Breast epithelium (tissue), 4 donors: ENCODE results near the gene GLIPR2. TPM values are rescaled to one million over a fixed set of nuclear protein-coding genes. Genes with fewer than 3 reads are reported as not detected.
A peak's percentile ranks its signal among the peaks of the same experiment; 100 is the strongest.

Experiments used
- DNase-seq, 2 donors: peaks; one replicate each; pipeline ENCODE4 v3.0.0-alpha.2; 2019; ENCODE audit warnings: low spot score in 2 of 2
- H3K27ac ChIP-seq, 2 donors: fragments of 200-600 bp; sonication (generic) in 1 of 2; one replicate each; pipeline ENCODE4 v1.5.1; 2016 to 2019; ENCODE audit warnings: mild to moderate bottlenecking in 1 of 2
- H3K27me3 ChIP-seq, 2 donors: fragments of 200-600 bp; sonication (generic) in 1 of 2; one replicate each; pipeline versions ENCODE4 v1.5.1 to v1.6.0; 2017 to 2019; ENCODE audit warnings: control low read depth in 1 of 2, mild to moderate bottlenecking in 1 of 2
- H3K36me3 ChIP-seq: fragments of 200-600 bp; one replicate; pipeline ENCODE4 v1.5.1; 2019
- H3K4me1 ChIP-seq, 2 donors: fragments of 200-600 bp; sonication (generic); one replicate each; pipeline ENCODE4 v1.5.1; 2016 to 2019; ENCODE audit warnings: control low read depth in 1 of 2
- H3K4me3 ChIP-seq, 3 donors: fragments of 200-600 bp; sonication (generic); 1 replicate in 2 of 3; 2 replicates in 1 of 3; pipeline ENCODE4 v1.5.1; 2016 to 2019; ENCODE audit warnings: mild to moderate bottlenecking in 3 of 3, moderate library complexity in 2 of 3
- H3K9me3 ChIP-seq, 2 donors: fragments of 200-600 bp; sonication (generic) in 1 of 2; one replicate each; pipeline ENCODE4 v1.5.1; 2016 to 2019; ENCODE audit warnings: control low read depth in 1 of 2
- POLR2A ChIP-seq: fragments of 450-650 bp; IDR thresholded peaks from one replicate; pipeline ENCODE4 v1.6.1; 2016; ENCODE audit warnings: antibody characterized with exemption, mild to moderate bottlenecking, moderate library complexity
- POLR2AphosphoS5 ChIP-seq, 3 donors: sonication (generic); formaldehyde crosslinking; IDR thresholded peaks; one replicate each; pipeline ENCODE4 v1.6.1; 2017; ENCODE audit warnings: antibody characterized with exemption in 3 of 3
- intact Hi-C: fragments of 100-400 bp; cut with DNase I; formaldehyde crosslinking; loops from one replicate; pipeline ENCODE4 v1.15.1; 2023; ENCODE audit warnings: low total_unique reads
- total RNA-seq, 3 donors: library from RNA; depleted of rRNA; stranded (reverse); fragments of >200 nt; gene quantifications; one replicate each; pipeline ENCODE4 v1.1.0, GENCODE V29; 2016
- TF ChIP-seq, protein P1 (sequence below), 3 donors: fragments of 450-650 bp; IDR thresholded peaks; one replicate each; pipeline ENCODE4 v1.5.1; 2016 to 2017; ENCODE audit warnings: antibody characterized with exemption in 3 of 3, mild to moderate bottlenecking in 3 of 3, moderate library complexity in 3 of 3

The GLIPR2 gene
- total RNA-seq, 3 donors from 2014 or later, result 16.5 to 57.4 (median 26.9) TPM

DNA sequence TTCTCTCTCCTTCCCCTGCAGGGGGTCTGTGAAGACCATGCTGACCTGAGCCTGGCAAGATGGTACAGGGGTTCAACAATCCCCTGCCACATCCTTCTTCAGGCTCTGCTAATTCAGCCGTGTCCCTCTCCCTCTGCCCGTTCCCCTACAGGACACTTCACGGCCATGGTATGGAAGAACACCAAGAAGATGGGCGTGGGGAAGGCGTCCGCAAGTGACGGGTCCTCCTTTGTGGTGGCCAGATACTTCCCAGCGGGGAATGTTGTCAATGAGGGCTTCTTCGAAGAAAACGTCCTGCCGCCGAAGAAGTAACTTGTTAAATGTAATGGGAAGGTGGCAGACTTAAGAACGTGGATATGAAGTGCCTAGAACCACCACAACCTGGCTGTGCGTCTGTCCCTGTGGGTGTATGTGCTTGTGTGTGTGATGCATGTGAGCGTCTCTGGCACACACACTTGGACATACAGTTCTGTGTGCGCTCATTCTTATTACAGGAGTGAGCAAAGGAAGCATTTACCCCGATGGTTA lies 25.7 kb downstream of the GLIPR2 start:
- intact Hi-C loops, result loop anchor here (10.0 kb wide), 1 partner anchor 57 kb away; no protein-coding TSS in a partner anchor
- no peak for DNase-seq
- TF ChIP-seq, protein P1, sequence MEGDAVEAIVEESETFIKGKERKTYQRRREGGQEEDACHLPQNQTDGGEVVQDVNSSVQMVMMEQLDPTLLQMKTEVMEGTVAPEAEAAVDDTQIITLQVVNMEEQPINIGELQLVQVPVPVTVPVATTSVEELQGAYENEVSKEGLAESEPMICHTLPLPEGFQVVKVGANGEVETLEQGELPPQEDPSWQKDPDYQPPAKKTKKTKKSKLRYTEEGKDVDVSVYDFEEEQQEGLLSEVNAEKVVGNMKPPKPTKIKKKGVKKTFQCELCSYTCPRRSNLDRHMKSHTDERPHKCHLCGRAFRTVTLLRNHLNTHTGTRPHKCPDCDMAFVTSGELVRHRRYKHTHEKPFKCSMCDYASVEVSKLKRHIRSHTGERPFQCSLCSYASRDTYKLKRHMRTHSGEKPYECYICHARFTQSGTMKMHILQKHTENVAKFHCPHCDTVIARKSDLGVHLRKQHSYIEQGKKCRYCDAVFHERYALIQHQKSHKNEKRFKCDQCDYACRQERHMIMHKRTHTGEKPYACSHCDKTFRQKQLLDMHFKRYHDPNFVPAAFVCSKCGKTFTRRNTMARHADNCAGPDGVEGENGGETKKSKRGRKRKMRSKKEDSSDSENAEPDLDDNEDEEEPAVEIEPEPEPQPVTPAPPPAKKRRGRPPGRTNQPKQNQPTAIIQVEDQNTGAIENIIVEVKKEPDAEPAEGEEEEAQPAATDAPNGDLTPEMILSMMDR (IDR thresholded peaks at IDR 0.05), result no peak
- TF ChIP-seq POLR2A (no peak), POLR2AphosphoS5 (IDR thresholded peaks at IDR 0.05) (no peak)
- no peaks in the 10 kb centered on the region for H3K36me3 ChIP-seq
- no peaks in the 10 kb centered on the region for H3K27me3 ChIP-seq
- no peaks in the 10 kb centered on the region for H3K4me1 ChIP-seq
- no peaks in the 10 kb centered on the region for H3K9me3 ChIP-seq
- no peak overlapping the region for H3K4me3 ChIP-seq
- peak overlapping the region; percentile 57 to 84 for H3K27ac ChIP-seq

DNA sequence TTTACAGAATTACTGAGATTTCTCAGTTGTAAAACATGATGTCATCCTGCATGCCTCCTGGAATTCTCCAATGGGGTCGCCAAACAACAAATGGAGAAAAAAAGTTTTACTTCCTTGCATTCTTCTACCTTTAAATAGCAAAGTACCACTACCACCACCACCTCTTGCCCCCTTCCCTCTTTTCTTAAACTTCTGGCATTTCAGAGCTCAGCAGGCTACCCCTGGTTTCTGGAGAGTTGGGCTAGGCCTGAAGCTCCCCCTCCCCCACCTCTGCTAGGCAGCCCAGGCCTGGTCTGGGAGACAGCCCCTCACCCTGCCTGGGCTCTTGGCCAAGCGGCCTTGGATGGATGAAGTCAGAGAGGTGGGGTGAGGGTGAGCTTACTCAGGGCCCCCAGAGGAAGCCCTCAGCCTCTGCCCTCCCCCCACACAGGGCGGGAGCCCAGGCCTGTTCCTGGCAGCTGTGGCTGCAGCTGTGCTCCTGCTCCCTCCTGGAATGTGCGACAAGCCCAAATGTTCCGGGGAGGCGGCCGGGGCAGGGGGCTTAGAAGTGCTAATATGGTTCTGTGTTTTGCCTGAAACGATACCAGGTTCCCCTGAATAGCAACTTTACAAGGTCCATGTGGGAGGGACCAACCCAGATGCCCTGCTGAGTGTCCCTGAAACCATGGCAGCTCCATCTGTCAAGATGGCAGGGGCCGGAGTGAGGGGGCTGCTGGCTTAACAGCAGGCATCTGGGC lies 26.7 kb downstream of the GLIPR2 start:
- Histone ChIP-seq H3K27me3 (no peaks in the 10 kb centered on the region), H3K36me3 (no peaks in the 10 kb centered on the region), H3K9me3 (no peaks in the 10 kb centered on the region), H3K27ac (peak overlapping the region; percentile 60 to 92), H3K4me3 (peak overlapping the region in 1 of 3 donors; percentile 8), H3K4me1 (no peaks in the 10 kb centered on the region)
- DNase-seq, result no peak
- intact Hi-C loops, result loop anchor here (10.0 kb wide), 1 partner anchor 58 kb away; no protein-coding TSS in a partner anchor
- TF ChIP-seq POLR2A (no peak), POLR2AphosphoS5 (IDR thresholded peaks at IDR 0.05) (no peak)
- TF ChIP-seq, protein P1 (IDR thresholded peaks at IDR 0.05), result no peak

DNA sequence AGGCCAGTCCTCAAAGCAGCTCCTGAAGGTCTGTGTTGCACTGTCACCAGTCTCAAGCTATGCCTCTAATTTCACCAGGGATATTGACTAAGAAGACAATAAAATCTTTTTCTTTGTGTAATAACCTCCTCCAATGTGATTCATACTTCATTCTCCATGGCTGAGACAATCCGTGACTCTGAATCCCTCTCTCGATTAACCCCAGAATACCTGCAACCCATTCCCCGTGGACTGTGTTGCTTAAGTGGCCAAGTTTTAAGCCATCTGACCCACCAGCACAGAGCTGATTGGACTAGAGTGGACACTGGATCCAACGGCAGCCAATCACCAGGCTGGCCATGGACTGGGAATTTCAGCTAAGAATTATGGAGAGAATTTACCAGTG lies 27.2 kb downstream of the GLIPR2 start:
- Histone ChIP-seq H3K36me3 (no peaks in the 10 kb centered on the region), H3K27ac (peak overlapping the region; percentile 60 to 92), H3K4me3 (no peak overlapping the region), H3K27me3 (no peaks in the 10 kb centered on the region), H3K4me1 (no peaks in the 10 kb centered on the region), H3K9me3 (no peaks in the 10 kb centered on the region)
- DNase-seq, result no peak
- intact Hi-C loops, result loop anchor here (10.0 kb wide), 1 partner anchor 59 kb away; no protein-coding TSS in a partner anchor
- no peak for TF ChIP-seq POLR2A
- TF ChIP-seq, protein P1 (IDR thresholded peaks at IDR 0.05), result no peak
- no peak for TF ChIP-seq POLR2AphosphoS5 (IDR thresholded peaks at IDR 0.05)

DNA sequence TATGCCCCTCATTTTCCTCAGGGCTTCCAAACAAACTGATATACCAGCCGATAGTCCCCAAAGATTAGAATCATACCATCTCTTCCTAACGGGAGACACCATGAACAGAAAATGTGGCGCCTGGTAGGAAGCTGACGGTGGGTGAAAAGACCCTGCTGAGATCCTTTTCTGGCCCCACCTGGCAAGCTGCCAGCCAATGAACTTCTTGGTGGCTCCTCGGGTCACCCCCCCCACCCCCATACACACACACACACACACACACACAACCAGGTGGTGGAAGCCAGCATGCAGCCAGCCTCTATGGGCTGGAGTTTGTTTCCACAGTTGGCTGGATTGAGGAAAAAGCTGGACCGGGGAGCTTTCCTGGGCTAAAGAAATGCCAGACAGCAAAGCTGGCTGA lies 27.8 kb downstream of the GLIPR2 start:
- TF ChIP-seq POLR2A (no peak), POLR2AphosphoS5 (IDR thresholded peaks at IDR 0.05) (no peak)
- TF ChIP-seq, protein P1 (IDR thresholded peaks at IDR 0.05), result no peak
- no peak for DNase-seq
- intact Hi-C loops, result loop anchor here (10.0 kb wide), 1 partner anchor 60 kb away; no protein-coding TSS in a partner anchor
- H3K27me3 ChIP-seq, result no peaks in the 10 kb centered on the region
- peak overlapping the region; percentile 60 to 92 for H3K27ac ChIP-seq
- H3K4me1 ChIP-seq, result no peaks in the 10 kb centered on the region
- H3K9me3 ChIP-seq, result no peaks in the 10 kb centered on the region
- no peaks in the 10 kb centered on the region for H3K36me3 ChIP-seq
- H3K4me3 ChIP-seq, result no peak overlapping the region

DNA sequence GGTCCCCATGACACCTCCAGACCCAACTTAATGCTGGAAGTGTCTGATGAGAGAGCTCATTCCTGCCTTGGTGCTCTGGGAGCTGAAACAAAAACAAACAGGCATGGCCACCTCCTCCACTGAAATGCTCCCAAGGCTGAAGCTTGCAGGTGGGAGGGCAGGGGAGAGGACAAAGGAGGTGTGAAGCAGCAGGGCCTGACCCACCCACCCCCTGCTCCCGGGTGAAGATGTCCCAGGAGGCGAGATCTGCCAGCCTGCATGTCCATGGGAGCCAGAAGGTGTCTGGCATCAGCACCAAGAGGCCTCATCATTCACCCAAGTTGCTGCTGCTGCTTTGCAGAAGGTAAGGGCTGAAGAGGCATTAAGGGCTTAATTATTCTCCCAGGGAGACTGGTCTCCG lies 28.5 kb downstream of the GLIPR2 start:
- Histone ChIP-seq H3K9me3 (no peaks in the 10 kb centered on the region), H3K4me3 (no peak overlapping the region), H3K4me1 (no peaks in the 10 kb centered on the region), H3K27me3 (no peaks in the 10 kb centered on the region), H3K36me3 (no peaks in the 10 kb centered on the region), H3K27ac (peak overlapping the region in 1 of 2 donors; percentile 92)
- no peak for DNase-seq
- TF ChIP-seq POLR2AphosphoS5 (IDR thresholded peaks at IDR 0.05) (no peak), POLR2A (no peak)
- TF ChIP-seq, protein P1 (IDR thresholded peaks at IDR 0.05), result no peak
- intact Hi-C loops, result loop anchor here (10.0 kb wide), 1 partner anchor 60 kb away; no protein-coding TSS in a partner anchor
